ENCODE data around the gene CD99L2.
"Not testable (repeated sequence)": the region's sequence is repeated elsewhere in the genome, so short reads cannot be mapped to it uniquely, and the experiment has no call there.

CD99L2 gene

DNA sequence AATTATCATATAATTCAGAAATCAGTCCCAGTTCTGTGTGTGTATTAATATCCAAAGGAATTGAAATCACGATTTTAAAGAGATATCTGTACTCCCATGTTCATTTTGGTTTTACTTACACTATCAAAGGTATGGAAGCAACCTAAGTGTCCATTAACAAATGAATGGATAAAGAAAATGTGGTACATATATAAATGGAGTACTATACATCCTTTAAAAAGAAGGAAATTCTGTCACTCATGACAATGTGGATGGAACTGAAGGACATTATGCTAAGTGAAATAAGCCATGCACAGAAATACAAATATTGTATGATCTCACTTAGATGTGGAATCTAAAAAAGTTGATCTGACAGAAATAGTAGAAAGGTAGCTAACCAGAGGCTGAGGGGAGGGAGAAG is 63.8 kb downstream of the CD99L2 start:
- ChIA-PET CTCF (no interaction called here), POLR2A (no interaction called here)
- DNase-seq (ENCODE audit: extremely low spot score) = no peak
- TF ChIP-seq TARDBP (IDR thresholded peaks at IDR 0.05) (no peak), ARNT (IDR thresholded peaks at IDR 0.05) (no peak), FOXA1 (IDR thresholded peaks at IDR 0.05) (no peak), LEF1 (IDR thresholded peaks at IDR 0.05; ENCODE audit: borderline replicate concordance) (no peak), SP1 (IDR thresholded peaks at IDR 0.05) (no peak), NFRKB (IDR thresholded peaks at IDR 0.05) (no peak), HDGF (IDR thresholded peaks at IDR 0.05; ENCODE audit: borderline replicate concordance) (no peak), SUZ12 (IDR thresholded peaks at IDR 0.05) (no peak), ELF4 (IDR thresholded peaks at IDR 0.05) (no peak), L3MBTL2 (conservative IDR thresholded peaks at IDR 0.05) (no peak), BHLHE40 (IDR thresholded peaks at IDR 0.05; ENCODE audit: borderline replicate concordance) (no peak), CTBP1 (IDR thresholded peaks at IDR 0.05; ENCODE audit: borderline replicate concordance) (no peak), ZNF384 (IDR thresholded peaks at IDR 0.05) (no peak), FOXK2 (IDR thresholded peaks at IDR 0.05) (no peak), FOXM1 (IDR thresholded peaks at IDR 0.05; ENCODE audit: borderline replicate concordance) (no peak)
- TF ChIP-seq, protein P1, sequence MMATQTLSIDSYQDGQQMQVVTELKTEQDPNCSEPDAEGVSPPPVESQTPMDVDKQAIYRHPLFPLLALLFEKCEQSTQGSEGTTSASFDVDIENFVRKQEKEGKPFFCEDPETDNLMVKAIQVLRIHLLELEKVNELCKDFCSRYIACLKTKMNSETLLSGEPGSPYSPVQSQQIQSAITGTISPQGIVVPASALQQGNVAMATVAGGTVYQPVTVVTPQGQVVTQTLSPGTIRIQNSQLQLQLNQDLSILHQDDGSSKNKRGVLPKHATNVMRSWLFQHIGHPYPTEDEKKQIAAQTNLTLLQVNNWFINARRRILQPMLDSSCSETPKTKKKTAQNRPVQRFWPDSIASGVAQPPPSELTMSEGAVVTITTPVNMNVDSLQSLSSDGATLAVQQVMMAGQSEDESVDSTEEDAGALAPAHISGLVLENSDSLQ (IDR thresholded peaks at IDR 0.05) = no peak

DNA sequence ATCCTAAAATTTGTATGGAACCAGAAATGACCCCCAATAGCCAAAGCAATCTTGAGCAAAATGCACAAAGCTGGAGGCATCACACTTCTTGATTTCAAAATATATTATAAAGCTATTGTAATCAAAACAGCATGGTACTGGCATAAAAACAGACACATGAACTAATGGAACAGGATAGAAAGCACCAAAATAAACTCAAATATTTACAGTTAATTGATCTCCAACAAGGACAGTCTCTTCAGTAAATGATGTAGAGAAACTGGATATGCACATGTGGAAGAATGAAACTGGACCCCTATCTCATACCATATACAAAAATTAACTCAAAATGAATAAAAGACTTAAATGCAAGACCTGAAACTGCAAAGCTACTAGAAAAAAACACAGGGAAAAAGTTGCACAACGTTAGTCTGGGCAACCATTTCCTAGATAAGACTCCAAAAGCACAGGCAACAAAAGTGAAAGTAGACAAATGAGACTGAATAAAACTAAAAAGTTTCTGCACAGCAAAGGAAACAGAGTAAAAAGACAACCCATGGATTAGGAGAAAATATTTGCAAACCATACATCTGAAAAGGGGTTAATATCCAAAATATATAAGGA is 64.9 kb downstream of the CD99L2 start:
- no peak for TF ChIP-seq ELF4 (IDR thresholded peaks at IDR 0.05)
- TF ChIP-seq ZNF384 (IDR thresholded peaks at IDR 0.05) = no peak
- no peak for TF ChIP-seq FOXM1 (IDR thresholded peaks at IDR 0.05; ENCODE audit: borderline replicate concordance)
- TF ChIP-seq NFRKB (IDR thresholded peaks at IDR 0.05) = no peak
- no peak for TF ChIP-seq FOXK2 (IDR thresholded peaks at IDR 0.05)
- no peak for TF ChIP-seq SUZ12 (IDR thresholded peaks at IDR 0.05)
- no peak for TF ChIP-seq LEF1 (IDR thresholded peaks at IDR 0.05; ENCODE audit: borderline replicate concordance)
- TF ChIP-seq L3MBTL2 (conservative IDR thresholded peaks at IDR 0.05) = no peak
- no peak for TF ChIP-seq SP1 (IDR thresholded peaks at IDR 0.05)
- no peak for TF ChIP-seq HDGF (IDR thresholded peaks at IDR 0.05; ENCODE audit: borderline replicate concordance)
- TF ChIP-seq FOXA1 (IDR thresholded peaks at IDR 0.05) = no peak
- no peak for TF ChIP-seq TARDBP (IDR thresholded peaks at IDR 0.05)
- no peak for TF ChIP-seq BHLHE40 (IDR thresholded peaks at IDR 0.05; ENCODE audit: borderline replicate concordance)
- no peak for TF ChIP-seq ARNT (IDR thresholded peaks at IDR 0.05)
- no peak for TF ChIP-seq CTBP1 (IDR thresholded peaks at IDR 0.05; ENCODE audit: borderline replicate concordance)
- TF ChIP-seq, protein P1 (IDR thresholded peaks at IDR 0.05) = no peak
- no peak for DNase-seq (ENCODE audit: extremely low spot score)
- CTCF ChIA-PET = no interaction called here
- POLR2A ChIA-PET = no interaction called here

DNA sequence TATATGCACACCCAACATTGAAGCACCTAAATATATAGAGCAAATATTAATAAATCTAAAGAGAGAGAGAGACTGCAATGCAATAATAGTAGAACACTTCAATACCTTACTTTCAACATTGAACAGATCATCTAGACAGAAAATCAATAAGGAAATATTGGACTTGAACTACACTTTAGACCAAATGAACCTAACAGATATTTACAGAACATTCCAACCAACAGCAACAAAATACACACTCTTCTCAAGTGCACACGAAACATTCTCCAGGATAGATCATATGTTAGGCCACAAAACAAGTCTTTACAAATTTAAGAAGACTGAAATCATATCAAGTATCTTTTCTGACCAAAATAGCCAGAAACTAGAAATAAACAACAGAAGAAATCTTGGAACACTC is 66.6 kb downstream of the CD99L2 start:
- no peak for DNase-seq (ENCODE audit: extremely low spot score)
- POLR2A ChIA-PET = no interaction called here
- no peak for TF ChIP-seq BHLHE40 (IDR thresholded peaks at IDR 0.05; ENCODE audit: borderline replicate concordance)
- no peak for TF ChIP-seq ZNF384 (IDR thresholded peaks at IDR 0.05)
- no peak for TF ChIP-seq LEF1 (IDR thresholded peaks at IDR 0.05; ENCODE audit: borderline replicate concordance)
- TF ChIP-seq, protein P1 (IDR thresholded peaks at IDR 0.05) = no peak
- TF ChIP-seq ELF4 (IDR thresholded peaks at IDR 0.05) = no peak
- TF ChIP-seq L3MBTL2 (conservative IDR thresholded peaks at IDR 0.05) = no peak
- TF ChIP-seq ARNT (IDR thresholded peaks at IDR 0.05) = no peak
- TF ChIP-seq HDGF (IDR thresholded peaks at IDR 0.05; ENCODE audit: borderline replicate concordance) = no peak
- no peak for TF ChIP-seq SP1 (IDR thresholded peaks at IDR 0.05)
- no peak for TF ChIP-seq SUZ12 (IDR thresholded peaks at IDR 0.05)
- TF ChIP-seq FOXM1 (IDR thresholded peaks at IDR 0.05; ENCODE audit: borderline replicate concordance) = no peak
- TF ChIP-seq CTBP1 (IDR thresholded peaks at IDR 0.05; ENCODE audit: borderline replicate concordance) = no peak
- TF ChIP-seq TARDBP (IDR thresholded peaks at IDR 0.05) = no peak
- no peak for TF ChIP-seq FOXK2 (IDR thresholded peaks at IDR 0.05)
- TF ChIP-seq NFRKB (IDR thresholded peaks at IDR 0.05) = no peak
- TF ChIP-seq FOXA1 (IDR thresholded peaks at IDR 0.05) = no peak
- CTCF ChIA-PET = no interaction called here

DNA sequence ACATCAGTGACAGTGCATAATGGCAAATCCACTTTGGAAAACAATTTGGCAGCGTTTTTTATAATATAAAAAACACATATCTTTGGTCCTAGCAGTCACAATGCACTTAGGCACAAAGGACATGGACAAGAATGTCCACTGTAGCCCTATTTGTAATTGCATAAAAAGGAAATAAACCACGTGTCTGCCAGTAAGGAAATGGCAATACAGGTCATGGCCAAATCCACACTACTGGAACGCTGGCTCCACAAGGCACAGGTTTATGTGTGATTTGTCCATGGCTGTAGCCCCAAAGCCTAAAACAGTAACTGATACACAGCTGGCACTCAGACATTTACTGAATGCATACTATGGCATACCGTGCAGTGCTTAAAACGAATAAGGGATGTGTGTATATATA is 69.7 kb downstream of the CD99L2 start:
- CTCF ChIA-PET = no interaction called here
- DNase-seq (ENCODE audit: extremely low spot score) = no peak
- POLR2A ChIA-PET = no interaction called here
- TF ChIP-seq L3MBTL2 (conservative IDR thresholded peaks at IDR 0.05) (no peak), SP1 (IDR thresholded peaks at IDR 0.05) (no peak), FOXK2 (IDR thresholded peaks at IDR 0.05) (no peak), ARNT (IDR thresholded peaks at IDR 0.05) (no peak), CTBP1 (IDR thresholded peaks at IDR 0.05; ENCODE audit: borderline replicate concordance) (no peak), NFRKB (IDR thresholded peaks at IDR 0.05) (no peak), LEF1 (IDR thresholded peaks at IDR 0.05; ENCODE audit: borderline replicate concordance) (no peak), ELF4 (IDR thresholded peaks at IDR 0.05) (no peak), SUZ12 (IDR thresholded peaks at IDR 0.05) (no peak), HDGF (IDR thresholded peaks at IDR 0.05; ENCODE audit: borderline replicate concordance) (no peak), ZNF384 (IDR thresholded peaks at IDR 0.05) (no peak)
- TF ChIP-seq, protein P1 (IDR thresholded peaks at IDR 0.05) = no peak

DNA sequence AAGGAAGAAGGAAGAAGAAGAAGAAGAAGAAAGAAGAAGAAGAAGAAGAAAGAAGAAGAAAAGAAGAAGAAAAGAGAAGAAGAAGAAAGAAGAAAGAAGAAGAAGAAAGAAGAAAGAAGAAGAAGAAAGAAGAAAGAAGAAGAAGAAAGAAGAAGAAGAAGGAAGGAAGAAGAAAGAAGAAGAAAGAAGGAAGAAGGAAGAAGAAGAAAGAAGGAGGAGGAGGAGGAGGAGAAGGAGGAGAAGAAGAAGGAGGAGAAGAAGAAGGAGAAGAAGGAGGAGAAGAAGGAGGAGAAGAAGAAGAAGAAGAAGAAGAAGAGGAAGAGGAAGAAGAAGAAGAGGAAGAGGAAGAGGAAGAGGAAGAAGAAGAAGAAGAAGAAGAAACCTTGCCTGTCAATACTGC is 74.1 kb downstream of the CD99L2 start:
- DNase-seq (ENCODE audit: extremely low spot score); CTCF ChIA-PET; POLR2A ChIA-PET: not testable (repeated sequence)

DNA sequence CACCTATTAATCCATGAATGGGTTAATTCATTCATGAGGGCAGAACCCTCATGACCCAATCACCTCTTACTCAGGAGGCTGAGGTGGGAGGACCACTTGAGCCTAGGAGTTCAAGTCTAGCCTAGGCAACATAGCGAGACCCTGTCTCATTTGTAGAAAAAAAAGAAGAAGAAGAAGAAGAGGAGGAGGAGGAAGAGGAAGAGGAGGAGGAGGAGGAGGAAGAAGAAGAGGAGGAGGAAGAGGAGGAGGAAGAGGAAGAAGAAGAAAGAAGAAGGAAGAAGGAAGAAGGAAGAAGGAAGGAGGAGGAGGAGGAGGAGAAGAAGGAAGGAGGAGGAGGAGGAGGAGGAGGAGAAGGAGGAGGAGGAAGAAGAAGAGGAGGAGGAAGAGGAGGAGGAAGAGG is 74.6 kb downstream of the CD99L2 start:
- POLR2A ChIA-PET; DNase-seq (ENCODE audit: extremely low spot score); CTCF ChIA-PET: not testable (repeated sequence)
